ENCODE data around the gene SKOR2. TPM values are rescaled to one million over a fixed set of nuclear protein-coding genes. Genes with fewer than 3 reads are reported as not detected.

SKOR2 gene
- total and polyA plus RNA-seq, 2 experiments from 2014 or later: 0.10 to 0.42 TPM

GRCh38 chr18:47215554-47216138 is 35.8 kb downstream of the SKOR2 start:
- peak; percentile 84 for DNase-seq (ENCODE audit: low spot score)

More at GRCh38 chr18:47215554-47216138, 35.8 kb downstream of the SKOR2 start:
- Mint-ChIP-seq H3K27ac (no peak overlapping the region), H3K4me1 (peaks cover 2% of the 10 kb centered on the region; the same call in 1 of the 3 replicates), H3K9me3 (no peaks in the 10 kb centered on the region), H3K4me3 (no peak overlapping the region), H3K36me3 (ENCODE audit: low read depth) (no peaks in the 10 kb centered on the region), H3K27me3 (ENCODE audit: insufficient read depth, low read depth, poor library complexity) (peaks cover 2% of the 10 kb centered on the region)
- H3K4me1 ChIP-seq (ENCODE audit: insufficient read depth): 0 out of 2 replicates have a peak, but pooled peaks cover 7% of the 10 kb centered on the region
- TF ChIP-seq CREB1 (CRISPR knock-in tag; IDR thresholded peaks at IDR 0.05; ENCODE audit: low read depth): no peak
- TF ChIP-seq REST (IDR thresholded peaks at IDR 0.05; ENCODE audit: unreplicated experiment): no peak
- no peak for TF ChIP-seq JUNB (IDR thresholded peaks at IDR 0.05; ENCODE audit: unreplicated experiment)
- peak; percentile 92 to 93 for TF ChIP-seq CTCF (conservative IDR thresholded peaks at IDR 0.05; ENCODE audit: low read depth in 2 of 2)
- no peak overlapping the region for H3K4me3 ChIP-seq
- H3K36me3 ChIP-seq (ENCODE audit: insufficient read depth): no peaks in the 10 kb centered on the region
- no peak overlapping the region for H2AFZ ChIP-seq
- H3K27ac ChIP-seq (ENCODE audit: low read depth): no peak overlapping the region
- ATAC-seq: peak; percentile 85
- no peaks in the 10 kb centered on the region for H4K20me1 ChIP-seq (replicated peaks; ENCODE audit: insufficient read depth)
- H3K79me2 ChIP-seq (replicated peaks; ENCODE audit: insufficient read depth): no peaks in the 10 kb centered on the region
- H3F3A ChIP-seq (replicated peaks; ENCODE audit: low read depth): no peaks in the 10 kb centered on the region
- H3K27me3 ChIP-seq (ENCODE audit: insufficient read depth): no peaks in the 10 kb centered on the region
- H3K9me2 ChIP-seq (ENCODE audit: insufficient read depth): no peaks in the 10 kb centered on the region
- H3K4me2 ChIP-seq: no peak overlapping the region
